ENCODE measurements around the gene RRP15. TPM values are rescaled to one million over a fixed set of nuclear protein-coding genes. Genes with fewer than 3 reads are reported as not detected.

The RRP15 gene
- polyA plus RNA-seq, 3 donors, result 0.81 to 7.6 (median 4.6) TPM

DNA sequence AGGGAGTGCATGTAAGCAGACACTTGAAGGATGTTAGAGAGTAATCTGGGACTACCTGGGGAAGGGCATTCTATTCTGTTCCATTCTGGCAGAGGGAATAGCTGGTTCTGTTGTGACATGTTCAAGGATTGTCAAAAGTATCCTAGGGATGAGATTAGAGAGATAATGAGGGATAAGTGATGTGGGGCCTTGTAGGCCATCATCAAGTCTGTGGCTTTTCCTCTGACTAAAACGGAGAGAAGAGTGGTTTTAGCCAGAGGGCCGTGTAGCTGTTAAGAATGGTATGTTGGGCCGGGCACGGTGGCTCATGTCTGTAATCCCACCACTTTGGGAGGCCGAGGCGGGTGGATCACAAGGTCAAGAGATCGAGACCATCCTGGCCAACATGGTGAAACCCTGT, 83.6 kb downstream of the RRP15 start:
- peaks cover 13 to 35% of the 10 kb centered on the region in 2 donors for H3K27me3 ChIP-seq (ENCODE audit: control insufficient read depth in 2 of 2, insufficient read depth in 2 of 2, low read length in 2 of 2)
- WGBS (ENCODE audit: insufficient coverage), result no CpG with 5 or more reads among the region's 7 CpGs
- H3K4me3 Mint-ChIP-seq, result peak overlapping the region in 1 of 2 donors; percentile 47
- no peak for DNase-seq
- TF ChIP-seq, protein P1, sequence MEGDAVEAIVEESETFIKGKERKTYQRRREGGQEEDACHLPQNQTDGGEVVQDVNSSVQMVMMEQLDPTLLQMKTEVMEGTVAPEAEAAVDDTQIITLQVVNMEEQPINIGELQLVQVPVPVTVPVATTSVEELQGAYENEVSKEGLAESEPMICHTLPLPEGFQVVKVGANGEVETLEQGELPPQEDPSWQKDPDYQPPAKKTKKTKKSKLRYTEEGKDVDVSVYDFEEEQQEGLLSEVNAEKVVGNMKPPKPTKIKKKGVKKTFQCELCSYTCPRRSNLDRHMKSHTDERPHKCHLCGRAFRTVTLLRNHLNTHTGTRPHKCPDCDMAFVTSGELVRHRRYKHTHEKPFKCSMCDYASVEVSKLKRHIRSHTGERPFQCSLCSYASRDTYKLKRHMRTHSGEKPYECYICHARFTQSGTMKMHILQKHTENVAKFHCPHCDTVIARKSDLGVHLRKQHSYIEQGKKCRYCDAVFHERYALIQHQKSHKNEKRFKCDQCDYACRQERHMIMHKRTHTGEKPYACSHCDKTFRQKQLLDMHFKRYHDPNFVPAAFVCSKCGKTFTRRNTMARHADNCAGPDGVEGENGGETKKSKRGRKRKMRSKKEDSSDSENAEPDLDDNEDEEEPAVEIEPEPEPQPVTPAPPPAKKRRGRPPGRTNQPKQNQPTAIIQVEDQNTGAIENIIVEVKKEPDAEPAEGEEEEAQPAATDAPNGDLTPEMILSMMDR (IDR thresholded peaks at IDR 0.05), result no peak
- H3K4me1 Mint-ChIP-seq, result no peaks in the 10 kb centered on the region
- peaks cover 0 to 1% (median 0%) of the 10 kb centered on the region in 7 donors for H3K9me3 Mint-ChIP-seq
- no peaks in the 10 kb centered on the region for H3K4me1 ChIP-seq (ENCODE audit: control insufficient read depth in 1 of 2, insufficient read depth in 2 of 2, low read length in 2 of 2)
- H2AFZ ChIP-seq (ENCODE audit: insufficient read depth, low read depth, low read length, poor library complexity, severe bottlenecking), result no peak overlapping the region
- no peaks in the 10 kb centered on the region for H3K36me3 Mint-ChIP-seq
- no peaks in the 10 kb centered on the region for H4K20me1 ChIP-seq (ENCODE audit: insufficient read depth, low read length)
- H3K27ac Mint-ChIP-seq, result no peak overlapping the region
- H3K9me3 ChIP-seq (replicated peaks in 1 of 2; ENCODE audit: control insufficient read depth in 1 of 2, insufficient read depth in 1 of 2, low read length in 2 of 2), result no peaks in the 10 kb centered on the region
- no peaks in the 10 kb centered on the region for H3K79me2 ChIP-seq (ENCODE audit: insufficient read depth, low read length)
- no peaks in the 10 kb centered on the region for H3K36me3 ChIP-seq (replicated peaks in 1 of 2; ENCODE audit: control insufficient read depth in 1 of 2, insufficient read depth in 2 of 2, low read length in 2 of 2)
- H3K27ac ChIP-seq (ENCODE audit: low read depth in 1 of 2, low read length in 2 of 2), result no peak overlapping the region
- no peak overlapping the region for H3K4me2 ChIP-seq (replicated peaks; ENCODE audit: extremely low read depth, low read length, poor library complexity, severe bottlenecking)
- H3K4me3 ChIP-seq (replicated peaks in 1 of 3; ENCODE audit: low read depth in 2 of 3, low read length in 3 of 3), result no peak overlapping the region
- intact Hi-C loops (cut with micrococcal nuclease), result no loop called here
- peaks cover 18 to 41% (median 36%) of the 10 kb centered on the region in 3 donors for H3K27me3 Mint-ChIP-seq (ENCODE audit: low read depth in 3 of 3)
- no peak overlapping the region for H3K9ac ChIP-seq (ENCODE audit: insufficient read depth, low read length, poor library complexity, severe bottlenecking)

DNA sequence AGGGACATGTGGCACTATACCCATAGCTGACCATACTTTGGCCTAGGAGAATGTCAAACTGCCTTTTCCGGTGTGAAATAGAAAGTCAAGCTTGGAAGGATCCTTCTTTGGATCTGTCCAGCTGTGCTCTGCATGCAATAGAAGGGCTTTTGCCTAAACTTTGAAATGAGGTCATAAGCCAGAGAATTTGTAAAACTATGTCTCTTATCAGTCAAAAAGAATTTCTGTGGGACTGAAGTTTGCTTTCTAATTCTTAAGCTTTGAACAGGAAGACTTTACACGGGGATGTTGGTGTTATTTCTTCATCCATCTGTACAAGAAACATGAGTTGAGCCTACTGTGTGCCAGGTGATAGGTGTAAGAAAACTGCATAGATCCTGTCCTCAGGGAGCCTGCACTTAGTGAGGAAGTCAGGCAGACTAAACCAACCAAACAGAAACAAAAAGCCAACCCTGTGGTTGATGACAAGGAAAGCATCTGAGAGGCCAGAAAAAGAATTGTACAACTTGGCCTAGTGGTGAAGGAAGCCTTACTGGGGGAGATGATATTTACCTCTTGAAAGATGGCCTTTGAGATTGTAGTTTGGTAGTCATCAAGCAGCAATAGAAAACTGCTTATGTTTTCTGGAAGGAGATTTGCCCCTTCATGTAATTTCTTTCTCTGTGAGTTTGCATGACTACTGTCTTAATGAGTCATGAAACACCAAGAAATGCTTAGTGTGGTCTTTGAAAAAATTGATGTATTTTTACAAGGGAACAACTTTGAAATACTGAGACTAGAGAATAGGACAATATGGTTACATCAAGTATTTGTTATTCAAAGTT, 84.8 kb downstream of the RRP15 start:
- no peak overlapping the region for H3K4me2 ChIP-seq (replicated peaks; ENCODE audit: extremely low read depth, low read length, poor library complexity, severe bottlenecking)
- no CpG with 5 or more reads among the region's 2 CpGs for WGBS (ENCODE audit: insufficient coverage)
- no peaks in the 10 kb centered on the region for H4K20me1 ChIP-seq (ENCODE audit: insufficient read depth, low read length)

More for the DNA sequence above, 84.8 kb downstream of the RRP15 start:
- H3K27me3 ChIP-seq (ENCODE audit: control insufficient read depth in 2 of 2, insufficient read depth in 2 of 2, low read length in 2 of 2), result peaks cover 25 to 48% of the 10 kb centered on the region in 2 donors
- no peak for DNase-seq
- intact Hi-C loops (cut with micrococcal nuclease), result no loop called here
- H3K4me3 ChIP-seq (replicated peaks in 1 of 3; ENCODE audit: low read depth in 2 of 3, low read length in 3 of 3), result no peak overlapping the region
- H3K9ac ChIP-seq (ENCODE audit: insufficient read depth, low read length, poor library complexity, severe bottlenecking), result no peak overlapping the region
- TF ChIP-seq, protein P1 (IDR thresholded peaks at IDR 0.05), result no peak
- no peak overlapping the region for H2AFZ ChIP-seq (ENCODE audit: insufficient read depth, low read depth, low read length, poor library complexity, severe bottlenecking)
- Mint-ChIP-seq H3K9me3 (peaks cover 0 to 1% (median 0%) of the 10 kb centered on the region in 7 donors), H3K27me3 (ENCODE audit: low read depth in 3 of 3) (peaks cover 25 to 51% (median 44%) of the 10 kb centered on the region in 3 donors), H3K27ac (no peak overlapping the region), H3K4me3 (peak overlapping the region in 1 of 2 donors; percentile 36), H3K4me1 (no peaks in the 10 kb centered on the region), H3K36me3 (no peaks in the 10 kb centered on the region)
- no peaks in the 10 kb centered on the region for H3K4me1 ChIP-seq (ENCODE audit: control insufficient read depth in 1 of 2, insufficient read depth in 2 of 2, low read length in 2 of 2)
- no peaks in the 10 kb centered on the region for H3K36me3 ChIP-seq (replicated peaks in 1 of 2; ENCODE audit: control insufficient read depth in 1 of 2, insufficient read depth in 2 of 2, low read length in 2 of 2)
- H3K79me2 ChIP-seq (ENCODE audit: insufficient read depth, low read length), result no peaks in the 10 kb centered on the region
- no peak overlapping the region for H3K27ac ChIP-seq (ENCODE audit: low read depth in 1 of 2, low read length in 2 of 2)
- H3K9me3 ChIP-seq (replicated peaks in 1 of 2; ENCODE audit: control insufficient read depth in 1 of 2, insufficient read depth in 1 of 2, low read length in 2 of 2), result no peaks in the 10 kb centered on the region

Data from CD14-positive monocyte (primary cell).